Muscle of leg (tissue), 11 donors: ENCODE data around the gene ZNF385D. TPM values are rescaled to one million over a fixed set of nuclear protein-coding genes. Genes with fewer than 3 reads are reported as not detected.

Source experiments
- DNase-seq: peaks from one replicate; pipeline ENCODE4 v3.0.0; 2013
- H3K27ac ChIP-seq: one replicate; pipeline ENCODE4 v1.5.1; 2013; ENCODE audit warnings: mild to moderate bottlenecking, low read length, control low read depth
- H3K27me3 ChIP-seq: one replicate; pipeline ENCODE4 v1.6.1; 2013; ENCODE audit warnings: low read length; ENCODE audit not compliant: control insufficient read depth, insufficient read depth
- H3K36me3 ChIP-seq: one replicate; pipeline ENCODE4 v1.6.1; 2013; ENCODE audit warnings: low read length; ENCODE audit not compliant: control insufficient read depth, insufficient read depth
- H3K4me1 ChIP-seq: one replicate; pipeline ENCODE4 v1.6.1; 2013; ENCODE audit warnings: low read length; ENCODE audit not compliant: control insufficient read depth, insufficient read depth
- H3K4me3 ChIP-seq: one replicate; pipeline ENCODE4 v1.5.1; 2013; ENCODE audit warnings: low read length, control low read depth
- H3K9me3 ChIP-seq: replicated peaks from 2 replicates; pipeline ENCODE4 v1.6.1; 2013; ENCODE audit warnings: low read depth, low read length; ENCODE audit not compliant: control insufficient read depth
- WGBS: methylation state at CpG from one replicate; pipeline ENCODE4 v1.1.5; 2013; ENCODE audit warnings: missing lambda C conversion rate; ENCODE audit not compliant: insufficient coverage; 5-methylcytosine and 5-hydroxymethylcytosine counted together
- polyA plus RNA-seq, 8 donors: library from polyadenylated mRNA; unstranded; fragments of 120-200 nt; gene quantifications; one replicate each; pipeline versions ENCODE4 v1.2.1 to v1.2.3, GENCODE V29; 2013; ENCODE audit warnings: inconsistent platforms in 1 of 8, low replicate concordance in 1 of 8; ENCODE audit not compliant: insufficient read length in 8 of 8, insufficient read depth in 1 of 8
- total RNA-seq: library from RNA; stranded (reverse); fragments of 120-200 nt; gene quantifications from one replicate; pipeline ENCODE4 v1.2.4, GENCODE V29; 2013

The ZNF385D gene
- total and polyA plus RNA-seq, 9 donors: 10.6 to 36.9 (median 27.6) TPM

DNA sequence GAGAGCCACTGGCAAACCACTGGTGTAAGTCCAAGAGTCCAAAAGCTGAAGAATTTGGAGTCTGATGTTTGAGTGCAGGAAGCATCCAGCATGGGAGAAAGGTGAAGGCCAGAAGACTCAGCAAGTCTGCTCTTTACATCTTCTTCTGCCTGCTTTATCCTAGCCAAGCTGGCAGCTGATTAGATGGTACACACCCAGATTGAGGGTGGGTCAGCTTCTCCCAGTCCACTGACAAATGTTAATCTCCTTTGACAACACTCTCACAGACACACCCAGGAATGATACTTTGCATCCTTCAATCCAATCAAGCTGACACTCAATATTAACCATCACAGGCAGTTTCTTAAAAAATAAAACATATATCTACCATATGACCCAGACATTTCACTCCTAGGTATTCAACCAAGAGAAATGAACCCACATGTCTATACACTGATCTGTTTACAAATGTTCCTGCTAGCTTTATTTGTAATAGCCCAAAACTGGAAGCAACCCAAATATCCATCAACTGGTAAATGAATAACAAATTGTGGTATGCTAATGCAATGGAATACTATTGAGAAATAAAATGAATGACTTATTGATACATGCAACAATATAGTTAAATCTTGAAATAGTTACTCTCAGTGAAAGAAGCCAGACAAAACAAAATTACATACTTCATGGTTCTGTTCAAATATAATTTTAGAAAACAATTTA, 373.8 kb downstream of the ZNF385D start:
- no peaks in the 10 kb centered on the region for H3K36me3 ChIP-seq
- no peaks in the 10 kb centered on the region for H3K9me3 ChIP-seq
- no peak overlapping the region for H3K4me3 ChIP-seq
- no peak for DNase-seq
- H3K27me3 ChIP-seq: no peaks in the 10 kb centered on the region
- no peaks in the 10 kb centered on the region for H3K4me1 ChIP-seq
- no peak overlapping the region for H3K27ac ChIP-seq

DNA sequence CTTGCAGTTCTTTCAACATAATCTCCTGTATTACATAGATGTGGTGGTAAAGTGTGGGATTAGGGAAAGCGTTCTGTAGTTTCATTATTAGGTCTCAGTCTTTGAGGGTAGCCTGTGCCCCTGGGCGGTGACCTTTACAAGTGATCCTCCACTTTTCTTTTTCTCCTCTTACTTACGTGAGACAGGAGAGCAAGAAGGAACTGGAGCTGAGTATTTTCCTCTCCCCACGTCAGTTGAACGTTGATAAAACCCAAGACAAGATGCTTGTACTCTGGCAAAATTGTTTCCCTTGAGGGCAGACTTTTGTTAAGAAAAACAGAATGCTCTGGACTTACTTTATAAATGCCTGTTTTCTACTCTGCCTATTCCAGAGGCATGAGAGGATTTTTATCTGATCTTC, 378.7 kb downstream of the ZNF385D start:
- H3K9me3 ChIP-seq: no peaks in the 10 kb centered on the region
- DNase-seq: no peak
- H3K27me3 ChIP-seq: no peaks in the 10 kb centered on the region
- H3K27ac ChIP-seq: no peak overlapping the region
- no peak overlapping the region for H3K4me3 ChIP-seq
- H3K4me1 ChIP-seq: no peaks in the 10 kb centered on the region
- H3K36me3 ChIP-seq: no peaks in the 10 kb centered on the region
- 50% methylated on average over 2 of the region's 5 CpGs for WGBS
